Liver (tissue), 9 donors: ENCODE results near the gene PCDH10. TPM values are rescaled to one million over a fixed set of nuclear protein-coding genes. Genes with fewer than 3 reads are reported as not detected.

ENCODE experiments used
- DNase-seq: peaks from one replicate; pipeline ENCODE4 v3.0.0-alpha.2; 2017; ENCODE audit warnings: low spot score
- H3K27ac ChIP-seq, 2 donors: one replicate each; pipeline ENCODE4 v1.7.0; 2013; ENCODE audit warnings: inconsistent platforms in 2 of 2, low read length in 2 of 2, control low read depth in 1 of 2, low read depth in 1 of 2, mild to moderate bottlenecking in 1 of 2
- H3K27me3 ChIP-seq, 4 donors: one replicate each; pipeline versions ENCODE4 v1.6.1 to v1.7.0; 2013; ENCODE audit warnings: low read length in 3 of 4, inconsistent platforms in 1 of 4, mild to moderate bottlenecking in 1 of 4, moderate library complexity in 1 of 4; ENCODE audit not compliant: control insufficient read depth in 4 of 4, insufficient read depth in 4 of 4
- H3K36me3 ChIP-seq, 4 donors: one replicate each; pipeline versions ENCODE4 v1.6.1 to v1.7.0; 2013; ENCODE audit warnings: low read length in 3 of 4, mild to moderate bottlenecking in 3 of 4, low read depth in 1 of 4, moderate library complexity in 1 of 4; ENCODE audit not compliant: control insufficient read depth in 4 of 4, insufficient read depth in 3 of 4
- H3K4me1 ChIP-seq, 4 donors: one replicate each; pipeline versions ENCODE4 v1.6.1 to v1.7.0; 2013; ENCODE audit warnings: low read length in 3 of 4, mild to moderate bottlenecking in 3 of 4, moderate library complexity in 1 of 4; ENCODE audit not compliant: control insufficient read depth in 4 of 4, insufficient read depth in 4 of 4
- H3K4me3 ChIP-seq, 3 donors: one replicate each; pipeline versions ENCODE4 v1.6.1 to v1.7.0; 2013; ENCODE audit warnings: low read length in 3 of 3, control low read depth in 1 of 3, low read depth in 1 of 3, mild to moderate bottlenecking in 1 of 3
- H3K9ac ChIP-seq, 2 donors: one replicate each; pipeline ENCODE4 v1.7.0; 2013; ENCODE audit warnings: low read length in 2 of 2, mild to moderate bottlenecking in 2 of 2, moderate library complexity in 2 of 2, control low read depth in 1 of 2, low read depth in 1 of 2
- H3K9me3 ChIP-seq, 4 donors: one replicate each; pipeline versions ENCODE4 v1.6.1 to v1.7.0; 2013; ENCODE audit warnings: low read length in 3 of 4; ENCODE audit not compliant: control insufficient read depth in 4 of 4
- EGR1 ChIP-seq, 2 donors: IDR thresholded peaks; 2 replicates each; pipeline ENCODE4 v1.6.1; 2016 to 2018; ENCODE audit warnings: antibody characterized with exemption in 2 of 2, low read depth in 2 of 2
- FOXA1 ChIP-seq: IDR thresholded peaks from 2 replicates; pipeline ENCODE4 v1.6.1; 2016; ENCODE audit warnings: antibody characterized with exemption
- FOXA2 ChIP-seq: IDR thresholded peaks from 2 replicates; pipeline ENCODE4 v1.6.1; 2016; ENCODE audit warnings: antibody characterized with exemption
- GABPA ChIP-seq, 2 donors: IDR thresholded peaks in 1 of 2; conservative IDR thresholded peaks in 1 of 2; 2 replicates each; pipeline ENCODE4 v1.6.1; 2016; ENCODE audit warnings: antibody characterized with exemption in 2 of 2, mild to moderate bottlenecking in 1 of 2, moderate library complexity in 1 of 2
- HNF4A ChIP-seq, 2 donors: conservative IDR thresholded peaks; 2 replicates each; pipeline ENCODE4 v1.6.1; 2016; ENCODE audit warnings: antibody characterized with exemption in 2 of 2, mild to moderate bottlenecking in 2 of 2
- HNF4G ChIP-seq: IDR thresholded peaks from 2 replicates; pipeline ENCODE4 v1.6.1; 2016; ENCODE audit warnings: antibody characterized with exemption
- JUND ChIP-seq, 2 donors: IDR thresholded peaks; 2 replicates each; pipeline ENCODE4 v1.6.1; 2016; ENCODE audit warnings: antibody characterized with exemption in 2 of 2
- NR2F2 ChIP-seq: IDR thresholded peaks from 2 replicates; pipeline ENCODE4 v1.6.1; 2016; ENCODE audit warnings: antibody characterized with exemption
- RAD21 ChIP-seq, 2 donors: IDR thresholded peaks; 2 replicates each; pipeline ENCODE4 v1.6.1; 2016; ENCODE audit warnings: antibody characterized with exemption in 2 of 2, mild to moderate bottlenecking in 2 of 2
- RXRA ChIP-seq, 2 donors: IDR thresholded peaks; 2 replicates each; pipeline ENCODE4 v1.6.1; 2017 to 2018; ENCODE audit warnings: antibody characterized with exemption in 2 of 2, mild to moderate bottlenecking in 1 of 2
- SP1 ChIP-seq: IDR thresholded peaks from 2 replicates; pipeline ENCODE4 v1.6.1; 2018; ENCODE audit warnings: antibody characterized with exemption, mild to moderate bottlenecking
- TAF1 ChIP-seq: conservative IDR thresholded peaks from 2 replicates; pipeline ENCODE4 v1.6.1; 2016; ENCODE audit warnings: antibody characterized with exemption, mild to moderate bottlenecking
- YY1 ChIP-seq: IDR thresholded peaks from 2 replicates; pipeline ENCODE4 v1.6.1; 2016; ENCODE audit warnings: antibody characterized with exemption, mild to moderate bottlenecking
- WGBS: extraction: QIAGEN DNeasy Blood & Tissue Kit; methylation state at CpG from one replicate; pipeline ENCODE4 v1.1.7; 2013; 5-methylcytosine and 5-hydroxymethylcytosine counted together
- polyA plus RNA-seq, 2 donors: library from polyadenylated mRNA; stranded (reverse) in 1 of 2; unstranded in 1 of 2; fragments of 200-250 nt in 1 of 2; fragments of >200 nt in 1 of 2; fragmentation: Nextera tagmentation in 1 of 2; extraction: Ambion mirVana in 1 of 2; gene quantifications; one replicate each; pipeline versions ENCODE4 v1.2.1 to v1.2.3, GENCODE V29; 2013 to 2015
- total RNA-seq, 2 donors: library from RNA; depleted of rRNA; stranded (reverse); fragments of >200 nt; gene quantifications; one replicate each; pipeline ENCODE4 v1.2.3, GENCODE V29; 2014
- TF ChIP-seq, protein P1 (sequence below): IDR thresholded peaks from 2 replicates; pipeline ENCODE4 v1.6.1; 2016; ENCODE audit warnings: antibody characterized with exemption
- TF ChIP-seq, protein P2 (sequence below): IDR thresholded peaks from 2 replicates; pipeline ENCODE4 v1.6.1; 2016; ENCODE audit warnings: antibody characterized with exemption, mild to moderate bottlenecking
- TF ChIP-seq, protein P3 (sequence below): IDR thresholded peaks from 2 replicates; pipeline ENCODE4 v1.6.1; 2016; ENCODE audit warnings: antibody characterized with exemption
- TF ChIP-seq, protein P4 (sequence below): fragments of 150-350 bp; IDR thresholded peaks from 2 replicates; pipeline ENCODE4 v1.5.1; 2017; ENCODE audit warnings: improper control_type of control experiment, low read depth, low read length; ENCODE audit not compliant: missing input control
- donor health status: healthy.
- donor health status: healthy.
- donor health status: healthy.
- donor health status: healthy.
- donor health status: healthy.

Gene PCDH10
- total and polyA plus RNA-seq, 4 donors = under 0.01 to 0.09 (median 0.05) TPM; not detected in 1

DNA sequence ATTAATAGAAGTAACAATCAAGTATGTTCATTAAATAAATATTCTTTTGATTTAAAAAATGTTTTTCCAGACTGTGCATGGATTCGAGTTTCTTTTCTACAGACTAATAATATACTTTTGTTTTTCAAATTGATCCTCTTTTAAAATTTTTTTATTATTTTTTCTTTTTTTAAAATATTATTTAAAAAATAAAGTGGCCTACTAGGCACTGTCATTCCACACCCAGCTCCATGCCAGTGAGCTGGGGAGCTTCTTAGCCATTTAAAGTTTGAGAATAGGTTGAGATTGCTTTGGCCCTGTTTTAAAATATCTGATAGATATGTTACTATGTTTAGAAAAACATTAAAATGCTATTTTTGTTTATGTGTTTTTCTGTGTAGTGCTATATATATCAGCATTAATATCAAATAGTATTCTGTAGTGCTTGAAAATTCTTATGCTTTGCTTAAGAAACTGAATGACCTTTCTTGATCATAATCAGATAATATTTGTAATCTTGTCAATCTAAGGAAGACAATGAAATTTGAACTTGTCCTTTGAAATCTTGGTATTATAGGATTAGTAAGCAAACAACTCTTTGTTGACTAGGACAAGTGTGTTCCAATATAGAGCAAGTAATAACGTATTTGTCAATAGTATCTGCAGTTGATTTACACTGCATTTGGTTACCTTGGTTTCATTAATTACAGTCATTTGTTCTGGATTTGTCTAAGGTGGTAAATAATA, 12.6 kb downstream of the PCDH10 start:
- Histone ChIP-seq H3K4me1 (no peaks in the 10 kb centered on the region), H3K9me3 (no peaks in the 10 kb centered on the region), H3K9ac (no peak overlapping the region), H3K4me3 (no peak overlapping the region), H3K36me3 (no peaks in the 10 kb centered on the region), H3K27ac (no peak overlapping the region), H3K27me3 (peaks cover 0 to 7% (median 0%) of the 10 kb centered on the region in 4 donors)
- no peak for DNase-seq
- no peak for TF ChIP-seq FOXA2
- TF ChIP-seq NR2F2 = no peak
- TF ChIP-seq, protein P1, sequence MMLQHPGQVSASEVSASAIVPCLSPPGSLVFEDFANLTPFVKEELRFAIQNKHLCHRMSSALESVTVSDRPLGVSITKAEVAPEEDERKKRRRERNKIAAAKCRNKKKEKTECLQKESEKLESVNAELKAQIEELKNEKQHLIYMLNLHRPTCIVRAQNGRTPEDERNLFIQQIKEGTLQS = no peak
- TF ChIP-seq, protein P2, sequence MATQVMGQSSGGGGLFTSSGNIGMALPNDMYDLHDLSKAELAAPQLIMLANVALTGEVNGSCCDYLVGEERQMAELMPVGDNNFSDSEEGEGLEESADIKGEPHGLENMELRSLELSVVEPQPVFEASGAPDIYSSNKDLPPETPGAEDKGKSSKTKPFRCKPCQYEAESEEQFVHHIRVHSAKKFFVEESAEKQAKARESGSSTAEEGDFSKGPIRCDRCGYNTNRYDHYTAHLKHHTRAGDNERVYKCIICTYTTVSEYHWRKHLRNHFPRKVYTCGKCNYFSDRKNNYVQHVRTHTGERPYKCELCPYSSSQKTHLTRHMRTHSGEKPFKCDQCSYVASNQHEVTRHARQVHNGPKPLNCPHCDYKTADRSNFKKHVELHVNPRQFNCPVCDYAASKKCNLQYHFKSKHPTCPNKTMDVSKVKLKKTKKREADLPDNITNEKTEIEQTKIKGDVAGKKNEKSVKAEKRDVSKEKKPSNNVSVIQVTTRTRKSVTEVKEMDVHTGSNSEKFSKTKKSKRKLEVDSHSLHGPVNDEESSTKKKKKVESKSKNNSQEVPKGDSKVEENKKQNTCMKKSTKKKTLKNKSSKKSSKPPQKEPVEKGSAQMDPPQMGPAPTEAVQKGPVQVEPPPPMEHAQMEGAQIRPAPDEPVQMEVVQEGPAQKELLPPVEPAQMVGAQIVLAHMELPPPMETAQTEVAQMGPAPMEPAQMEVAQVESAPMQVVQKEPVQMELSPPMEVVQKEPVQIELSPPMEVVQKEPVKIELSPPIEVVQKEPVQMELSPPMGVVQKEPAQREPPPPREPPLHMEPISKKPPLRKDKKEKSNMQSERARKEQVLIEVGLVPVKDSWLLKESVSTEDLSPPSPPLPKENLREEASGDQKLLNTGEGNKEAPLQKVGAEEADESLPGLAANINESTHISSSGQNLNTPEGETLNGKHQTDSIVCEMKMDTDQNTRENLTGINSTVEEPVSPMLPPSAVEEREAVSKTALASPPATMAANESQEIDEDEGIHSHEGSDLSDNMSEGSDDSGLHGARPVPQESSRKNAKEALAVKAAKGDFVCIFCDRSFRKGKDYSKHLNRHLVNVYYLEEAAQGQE = no peak
- TF ChIP-seq, protein P3, sequence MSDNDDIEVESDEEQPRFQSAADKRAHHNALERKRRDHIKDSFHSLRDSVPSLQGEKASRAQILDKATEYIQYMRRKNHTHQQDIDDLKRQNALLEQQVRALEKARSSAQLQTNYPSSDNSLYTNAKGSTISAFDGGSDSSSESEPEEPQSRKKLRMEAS = no peak
- no peak for TF ChIP-seq SP1
- no peak for TF ChIP-seq EGR1 (IDR thresholded peaks at IDR 0.05; ENCODE audit: low read depth in 2 of 2)
- TF ChIP-seq TAF1 = no peak
- TF ChIP-seq RAD21 (IDR thresholded peaks at IDR 0.05) = no peak
- no peak for TF ChIP-seq YY1
- TF ChIP-seq HNF4G = no peak
- TF ChIP-seq FOXA1 = no peak
- TF ChIP-seq HNF4A (conservative IDR thresholded peaks at IDR 0.05) = no peak
- no peak for TF ChIP-seq GABPA (IDR thresholded peaks at IDR 0.05 in 1 of 2, conservative IDR thresholded peaks at IDR 0.05 in 1 of 2)
- TF ChIP-seq, protein P4, sequence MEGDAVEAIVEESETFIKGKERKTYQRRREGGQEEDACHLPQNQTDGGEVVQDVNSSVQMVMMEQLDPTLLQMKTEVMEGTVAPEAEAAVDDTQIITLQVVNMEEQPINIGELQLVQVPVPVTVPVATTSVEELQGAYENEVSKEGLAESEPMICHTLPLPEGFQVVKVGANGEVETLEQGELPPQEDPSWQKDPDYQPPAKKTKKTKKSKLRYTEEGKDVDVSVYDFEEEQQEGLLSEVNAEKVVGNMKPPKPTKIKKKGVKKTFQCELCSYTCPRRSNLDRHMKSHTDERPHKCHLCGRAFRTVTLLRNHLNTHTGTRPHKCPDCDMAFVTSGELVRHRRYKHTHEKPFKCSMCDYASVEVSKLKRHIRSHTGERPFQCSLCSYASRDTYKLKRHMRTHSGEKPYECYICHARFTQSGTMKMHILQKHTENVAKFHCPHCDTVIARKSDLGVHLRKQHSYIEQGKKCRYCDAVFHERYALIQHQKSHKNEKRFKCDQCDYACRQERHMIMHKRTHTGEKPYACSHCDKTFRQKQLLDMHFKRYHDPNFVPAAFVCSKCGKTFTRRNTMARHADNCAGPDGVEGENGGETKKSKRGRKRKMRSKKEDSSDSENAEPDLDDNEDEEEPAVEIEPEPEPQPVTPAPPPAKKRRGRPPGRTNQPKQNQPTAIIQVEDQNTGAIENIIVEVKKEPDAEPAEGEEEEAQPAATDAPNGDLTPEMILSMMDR = no peak
- WGBS = 69% methylated on average over 2 of the region's 2 CpGs

DNA sequence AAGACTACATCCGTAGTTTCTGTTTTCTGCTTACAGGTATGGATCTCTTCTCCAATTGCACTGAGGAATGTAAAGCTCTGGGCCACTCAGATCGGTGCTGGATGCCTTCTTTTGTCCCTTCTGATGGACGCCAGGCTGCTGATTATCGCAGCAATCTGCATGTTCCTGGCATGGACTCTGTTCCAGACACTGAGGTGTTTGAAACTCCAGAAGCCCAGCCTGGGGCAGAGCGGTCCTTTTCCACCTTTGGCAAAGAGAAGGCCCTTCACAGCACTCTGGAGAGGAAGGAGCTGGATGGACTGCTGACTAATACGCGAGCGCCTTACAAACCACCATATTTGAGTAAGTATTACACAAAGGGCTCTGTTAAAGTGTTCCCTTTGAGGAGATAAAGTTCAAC, 13.8 kb downstream of the PCDH10 start:
- H3K4me1 ChIP-seq = no peaks in the 10 kb centered on the region
- 86% methylated on average over 8 of the region's 8 CpGs for WGBS

More for the DNA sequence above, 13.8 kb downstream of the PCDH10 start:
- no peak for DNase-seq
- no peak overlapping the region for H3K27ac ChIP-seq
- no peaks in the 10 kb centered on the region for H3K36me3 ChIP-seq
- H3K27me3 ChIP-seq = peaks cover 0 to 4% (median 0%) of the 10 kb centered on the region in 4 donors
- no peak overlapping the region for H3K9ac ChIP-seq
- no peak overlapping the region for H3K4me3 ChIP-seq
- TF ChIP-seq, protein P3 = no peak
- no peak for TF ChIP-seq HNF4A (conservative IDR thresholded peaks at IDR 0.05)
- no peak for TF ChIP-seq NR2F2
- TF ChIP-seq, protein P4 = no peak
- no peak for TF ChIP-seq RXRA (IDR thresholded peaks at IDR 0.05)
- no peak for TF ChIP-seq HNF4G
- TF ChIP-seq JUND (IDR thresholded peaks at IDR 0.05) = no peak
- TF ChIP-seq SP1 = no peak
- TF ChIP-seq, protein P1 = no peak
- no peak for TF ChIP-seq YY1
- H3K9me3 ChIP-seq = no peaks in the 10 kb centered on the region
